ENCODE results near the gene ATF6B. TPM values are rescaled to one million over a fixed set of nuclear protein-coding genes. Genes with fewer than 3 reads are reported as not detected.
"Not testable (repeated sequence)": the region's sequence is repeated elsewhere in the genome, so short reads cannot be mapped to it uniquely, and the experiment has no call there.

Gene ATF6B
- total RNA-seq, 1 experiment from 2014 or later: 45.3 TPM

DNA sequence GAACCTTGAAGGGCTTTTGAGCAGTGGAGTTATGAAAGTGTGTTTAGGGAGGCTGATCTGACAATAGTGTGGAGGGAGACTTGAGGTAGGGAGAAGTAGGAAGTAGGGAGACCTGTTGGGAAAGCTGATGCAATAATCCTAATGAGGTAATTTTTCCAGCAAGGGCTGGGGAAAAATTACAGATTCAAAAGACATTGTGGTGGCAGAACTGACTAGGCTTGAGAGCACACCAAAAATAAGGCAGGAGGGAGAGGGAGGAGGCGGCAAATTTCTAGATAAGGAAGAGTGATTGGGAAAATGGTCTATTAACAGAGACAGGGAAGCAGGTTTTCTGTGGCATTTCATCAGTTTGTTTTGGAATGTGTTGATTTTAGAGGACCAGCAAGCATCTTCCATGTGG is 18.2 kb upstream of the ATF6B start:
- Histone ChIP-seq H3K9me3 (ENCODE audit: control insufficient read depth, low read depth, low read length) (no peaks in the 10 kb centered on the region), H3K79me1 (ENCODE audit: insufficient read depth, low read depth, low read length, poor library complexity, severe bottlenecking) (no peaks in the 10 kb centered on the region), H3K4ac (ENCODE audit: low read depth, low read length) (no peak overlapping the region), H2BK5ac (ENCODE audit: insufficient read length, low read length) (no peak overlapping the region), H2BK120ac (ENCODE audit: low read depth, low read length, poor library complexity, severe bottlenecking) (no peak overlapping the region), H2BK15ac (ENCODE audit: low read depth, low read length) (no peak overlapping the region), H2BK12ac (ENCODE audit: insufficient read length, low read depth, low read length) (no peak overlapping the region), H3K4me1 (ENCODE audit: insufficient read depth, low read length) (peaks cover 8% of the 10 kb centered on the region), H3K18ac (ENCODE audit: insufficient read length, low read depth, low read length) (no peak overlapping the region), H3K27me3 (ENCODE audit: insufficient read depth, low read length) (no peaks in the 10 kb centered on the region; the same call in 1 of the 2 replicates), H3K56ac (ENCODE audit: insufficient read length, low read depth, low read length) (no peak overlapping the region), H3K4me2 (ENCODE audit: insufficient read depth, insufficient read length, low read length) (no peak overlapping the region), H3K23me2 (ENCODE audit: insufficient read length, low read depth, low read length, poor library complexity, severe bottlenecking) (peaks cover 17% of the 10 kb centered on the region), H4K5ac (ENCODE audit: insufficient read length, low read depth, low read length) (no peak overlapping the region), H3T11ph (ENCODE audit: low read length) (no peak overlapping the region), H3K27ac (ENCODE audit: insufficient read length, low read depth, low read length) (no peak overlapping the region), H3K23ac (ENCODE audit: insufficient read length, low read depth, low read length) (no peak overlapping the region), H2AFZ (ENCODE audit: low read length) (no peak overlapping the region), H2AK5ac (ENCODE audit: insufficient read length, low read length) (no peak overlapping the region), H2BK20ac (ENCODE audit: low read depth, low read length, poor library complexity, severe bottlenecking) (no peak overlapping the region), H3K9ac (ENCODE audit: extremely low read depth, insufficient read length, low read length) (no peak overlapping the region), H3K79me2 (ENCODE audit: insufficient read depth, low read length) (no peaks in the 10 kb centered on the region), H4K91ac (ENCODE audit: insufficient read length, low read depth, low read length) (no peak overlapping the region), H4K8ac (replicated peaks; ENCODE audit: insufficient read length, low read depth, low read length) (no peak overlapping the region), H4K20me1 (ENCODE audit: control insufficient read depth, insufficient read depth, insufficient read length) (no peaks in the 10 kb centered on the region), H3K14ac (ENCODE audit: insufficient read depth, low read length) (no peak overlapping the region)
- Mint-ChIP-seq H3K27ac (peak overlapping the region in 2 of 3 experiments; percentile 32 to 45; a peak in 4 of 7 replicates), H3K9me3 (no peaks in the 10 kb centered on the region; a peak in 1 of 5 replicates), H3K36me3 (ENCODE audit: insufficient read depth in 1 of 3, low read depth in 3 of 3) (peaks cover 0 to 8% (median 3%) of the 10 kb centered on the region in 3 experiments; a peak in 2 of 7 replicates), H3K27me3 (ENCODE audit: low read depth) (peaks cover 2% of the 10 kb centered on the region; the same call in 1 of the 2 replicates), H3K4me3 (0 out of 5 replicates have a peak overlapping the region, but pooled peaks of 1 of the 2 experiments have one; percentile 7), H3K4me1 (peaks cover 23 to 44% of the 10 kb centered on the region in 2 experiments)
- WGBS (ENCODE audit: extremely low coverage, insufficient read length, low lambda C conversion rate): no CpG with 5 or more reads among the region's 1 CpG
- no peak for DNase-seq
- TF ChIP-seq, protein P1, sequence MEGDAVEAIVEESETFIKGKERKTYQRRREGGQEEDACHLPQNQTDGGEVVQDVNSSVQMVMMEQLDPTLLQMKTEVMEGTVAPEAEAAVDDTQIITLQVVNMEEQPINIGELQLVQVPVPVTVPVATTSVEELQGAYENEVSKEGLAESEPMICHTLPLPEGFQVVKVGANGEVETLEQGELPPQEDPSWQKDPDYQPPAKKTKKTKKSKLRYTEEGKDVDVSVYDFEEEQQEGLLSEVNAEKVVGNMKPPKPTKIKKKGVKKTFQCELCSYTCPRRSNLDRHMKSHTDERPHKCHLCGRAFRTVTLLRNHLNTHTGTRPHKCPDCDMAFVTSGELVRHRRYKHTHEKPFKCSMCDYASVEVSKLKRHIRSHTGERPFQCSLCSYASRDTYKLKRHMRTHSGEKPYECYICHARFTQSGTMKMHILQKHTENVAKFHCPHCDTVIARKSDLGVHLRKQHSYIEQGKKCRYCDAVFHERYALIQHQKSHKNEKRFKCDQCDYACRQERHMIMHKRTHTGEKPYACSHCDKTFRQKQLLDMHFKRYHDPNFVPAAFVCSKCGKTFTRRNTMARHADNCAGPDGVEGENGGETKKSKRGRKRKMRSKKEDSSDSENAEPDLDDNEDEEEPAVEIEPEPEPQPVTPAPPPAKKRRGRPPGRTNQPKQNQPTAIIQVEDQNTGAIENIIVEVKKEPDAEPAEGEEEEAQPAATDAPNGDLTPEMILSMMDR (conservative IDR thresholded peaks at IDR 0.05): no peak

DNA sequence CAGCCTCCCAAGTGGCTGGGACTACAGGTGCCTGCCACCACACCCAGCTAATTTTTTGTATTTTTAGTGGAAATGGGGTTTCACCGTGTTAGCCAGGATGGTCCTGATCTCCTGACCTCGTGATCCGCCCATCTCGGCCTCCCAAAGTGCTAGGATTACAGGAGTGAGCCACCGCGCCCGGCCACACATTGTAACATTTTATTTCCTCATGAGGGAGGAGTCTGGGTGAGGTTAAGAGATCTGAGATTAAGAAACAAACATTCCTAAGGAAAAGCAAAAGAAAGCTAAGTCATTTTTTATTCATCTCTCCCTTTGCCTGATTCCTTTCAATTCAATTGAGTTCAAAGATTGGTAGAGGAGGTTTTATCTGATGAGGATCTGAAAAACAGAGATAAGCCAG is 16.2 kb upstream of the ATF6B start:
- not testable (repeated sequence) for H4K8ac ChIP-seq (replicated peaks; ENCODE audit: insufficient read length, low read depth, low read length); H2BK5ac ChIP-seq (ENCODE audit: insufficient read length, low read length); H3K27me3 Mint-ChIP-seq (ENCODE audit: low read depth); DNase-seq; H3K27me3 ChIP-seq (ENCODE audit: insufficient read depth, low read length); H3K36me3 Mint-ChIP-seq (ENCODE audit: insufficient read depth in 1 of 3, low read depth in 3 of 3); H2BK12ac ChIP-seq (ENCODE audit: insufficient read length, low read depth, low read length); H4K91ac ChIP-seq (ENCODE audit: insufficient read length, low read depth, low read length); H2AK5ac ChIP-seq (ENCODE audit: insufficient read length, low read length); H4K20me1 ChIP-seq (ENCODE audit: control insufficient read depth, insufficient read depth, insufficient read length); H3K79me1 ChIP-seq (ENCODE audit: insufficient read depth, low read depth, low read length, poor library complexity, severe bottlenecking); H3K9ac ChIP-seq (ENCODE audit: extremely low read depth, insufficient read length, low read length); H2BK120ac ChIP-seq (ENCODE audit: low read depth, low read length, poor library complexity, severe bottlenecking); H3K27ac ChIP-seq (ENCODE audit: insufficient read length, low read depth, low read length); H3K9me3 Mint-ChIP-seq; H3K56ac ChIP-seq (ENCODE audit: insufficient read length, low read depth, low read length); H2BK20ac ChIP-seq (ENCODE audit: low read depth, low read length, poor library complexity, severe bottlenecking); H3K4me2 ChIP-seq (ENCODE audit: insufficient read depth, insufficient read length, low read length); H3K18ac ChIP-seq (ENCODE audit: insufficient read length, low read depth, low read length); H3K4me1 ChIP-seq (ENCODE audit: insufficient read depth, low read length); H3K4ac ChIP-seq (ENCODE audit: low read depth, low read length); H4K5ac ChIP-seq (ENCODE audit: insufficient read length, low read depth, low read length); H2AFZ ChIP-seq (ENCODE audit: low read length); H3K9me3 ChIP-seq (ENCODE audit: control insufficient read depth, low read depth, low read length); H3K4me3 Mint-ChIP-seq; H3K27ac Mint-ChIP-seq; H3K79me2 ChIP-seq (ENCODE audit: insufficient read depth, low read length); H3K23ac ChIP-seq (ENCODE audit: insufficient read length, low read depth, low read length); H3T11ph ChIP-seq (ENCODE audit: low read length); H2BK15ac ChIP-seq (ENCODE audit: low read depth, low read length); H3K14ac ChIP-seq (ENCODE audit: insufficient read depth, low read length)
- H3K4me1 Mint-ChIP-seq: peaks cover 13 to 30% of the 10 kb centered on the region in 2 experiments
- no CpG with 5 or more reads among the region's 7 CpGs for WGBS (ENCODE audit: extremely low coverage, insufficient read length, low lambda C conversion rate)
- peaks cover 10% of the 10 kb centered on the region for H3K23me2 ChIP-seq (ENCODE audit: insufficient read length, low read depth, low read length, poor library complexity, severe bottlenecking)

All from H9 (cell line).